GM23248 (cell line): ENCODE results near the gene VMA21.

Experiments
- EZH2 ChIP-seq: fragments of 200-600 bp; sonication (generic); IDR thresholded peaks from 2 replicates; pipeline ENCODE4 v1.6.1; 2018; ENCODE audit warnings: antibody characterized with exemption, mild to moderate bottlenecking; ENCODE audit not compliant: insufficient read depth, poor library complexity, severe bottlenecking
- EZH2phosphoT487 ChIP-seq: fragments of 200-600 bp; sonication (generic); IDR thresholded peaks from 2 replicates; pipeline ENCODE4 v1.6.1; 2018; ENCODE audit warnings: antibody characterized with exemption, moderate library complexity, mild to moderate bottlenecking, low read depth; ENCODE audit not compliant: insufficient read depth

DNA sequence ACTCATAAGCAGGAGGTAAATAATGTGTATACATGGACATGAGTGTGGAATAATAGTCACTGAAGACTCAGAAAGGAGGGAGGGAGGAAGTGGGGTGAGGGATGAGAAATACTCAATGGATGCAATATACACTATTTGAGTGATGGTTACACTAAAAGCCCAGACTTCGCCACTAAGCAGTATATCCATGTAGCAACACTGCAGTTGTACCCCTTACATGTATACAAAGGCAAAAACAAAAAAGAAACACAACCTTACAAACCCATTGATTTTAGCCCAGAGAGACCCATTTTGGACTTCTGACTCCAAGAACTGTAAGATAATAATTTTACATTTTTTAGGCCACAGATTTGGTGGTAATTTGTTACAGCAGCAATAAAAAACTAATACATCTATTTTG is 51.5 kb downstream of the VMA21 start:
- no peak for TF ChIP-seq EZH2phosphoT487
- TF ChIP-seq EZH2 = no peak
